22Rv1 (cell line): ENCODE measurements around the gene DND1.
"Not testable (repeated sequence)": the region's sequence is repeated elsewhere in the genome, so short reads cannot be mapped to it uniquely, and the experiment has no call there.

ENCODE experiments used
- ZFX ChIP-seq: fragments of 450-650 bp; IDR thresholded peaks from 2 replicates; pipeline ENCODE4 v1.6.1; 2017; ENCODE audit warnings: antibody characterized with exemption, borderline replicate concordance
- TF ChIP-seq, protein P1 (sequence below): fragments of 450-650 bp; IDR thresholded peaks from 2 replicates; pipeline ENCODE4 v1.5.1; 2017; ENCODE audit warnings: mild to moderate bottlenecking

DNA sequence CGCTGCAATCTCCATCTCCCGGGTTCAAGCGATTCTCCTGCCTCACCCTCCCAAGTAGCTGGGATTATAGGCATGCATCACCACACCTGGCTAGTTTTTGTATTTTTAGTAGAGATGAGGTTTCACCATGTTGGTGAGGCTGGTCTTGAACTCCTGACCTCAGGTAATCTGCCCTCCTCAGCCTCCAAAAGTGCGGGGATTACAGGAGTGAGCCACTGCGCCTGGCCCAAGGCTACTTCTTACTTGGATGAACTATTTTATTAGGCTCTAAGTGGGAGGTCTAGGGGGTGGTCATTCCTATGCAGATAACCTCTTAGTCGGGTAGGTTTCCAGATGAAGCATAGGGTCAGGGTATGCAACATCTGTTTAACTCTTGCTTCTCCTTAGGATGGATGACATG lies 13.0 kb downstream of the DND1 start:
- TF ChIP-seq, protein P1, sequence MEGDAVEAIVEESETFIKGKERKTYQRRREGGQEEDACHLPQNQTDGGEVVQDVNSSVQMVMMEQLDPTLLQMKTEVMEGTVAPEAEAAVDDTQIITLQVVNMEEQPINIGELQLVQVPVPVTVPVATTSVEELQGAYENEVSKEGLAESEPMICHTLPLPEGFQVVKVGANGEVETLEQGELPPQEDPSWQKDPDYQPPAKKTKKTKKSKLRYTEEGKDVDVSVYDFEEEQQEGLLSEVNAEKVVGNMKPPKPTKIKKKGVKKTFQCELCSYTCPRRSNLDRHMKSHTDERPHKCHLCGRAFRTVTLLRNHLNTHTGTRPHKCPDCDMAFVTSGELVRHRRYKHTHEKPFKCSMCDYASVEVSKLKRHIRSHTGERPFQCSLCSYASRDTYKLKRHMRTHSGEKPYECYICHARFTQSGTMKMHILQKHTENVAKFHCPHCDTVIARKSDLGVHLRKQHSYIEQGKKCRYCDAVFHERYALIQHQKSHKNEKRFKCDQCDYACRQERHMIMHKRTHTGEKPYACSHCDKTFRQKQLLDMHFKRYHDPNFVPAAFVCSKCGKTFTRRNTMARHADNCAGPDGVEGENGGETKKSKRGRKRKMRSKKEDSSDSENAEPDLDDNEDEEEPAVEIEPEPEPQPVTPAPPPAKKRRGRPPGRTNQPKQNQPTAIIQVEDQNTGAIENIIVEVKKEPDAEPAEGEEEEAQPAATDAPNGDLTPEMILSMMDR: not testable (repeated sequence)
- TF ChIP-seq ZFX: not testable (repeated sequence)
